Stimulated activated CD8-positive, alpha-beta memory T cell treated with anti-CD3 and anti-CD28 coated beads, Interleukin-12 subunit alpha, Interleukin-12 subunit beta, amount 100 ng/mL, for 24 hours (primary cell): Measurements from ENCODE around the gene PPIL1.

ENCODE experiments used
- DNase-seq: peaks from one replicate; pipeline ENCODE4 v3.0.0-alpha.2; 2020; ENCODE audit errors: extremely low read depth

PPIL1 gene

GRCh38 chr6:36836111-36837021 lies 38.2 kb downstream of the PPIL1 start:
- no peak for DNase-seq

GRCh38 chr6:36834576-36835341 lies 39.8 kb downstream of the PPIL1 start:
- no peak for DNase-seq

- DNase-seq: no peak
These were observed 41.3 kb downstream of the PPIL1 start for GRCh38 chr6:36833182-36833789.

- no peak for DNase-seq
These were observed 42.3 kb downstream of the PPIL1 start for GRCh38 chr6:36832313-36832712.

GRCh38 chr6:36830577-36830976 lies 44.0 kb downstream of the PPIL1 start:
- DNase-seq: no peak

- no peak for DNase-seq
These were observed 44.6 kb downstream of the PPIL1 start for GRCh38 chr6:36829919-36830544.

DNA sequence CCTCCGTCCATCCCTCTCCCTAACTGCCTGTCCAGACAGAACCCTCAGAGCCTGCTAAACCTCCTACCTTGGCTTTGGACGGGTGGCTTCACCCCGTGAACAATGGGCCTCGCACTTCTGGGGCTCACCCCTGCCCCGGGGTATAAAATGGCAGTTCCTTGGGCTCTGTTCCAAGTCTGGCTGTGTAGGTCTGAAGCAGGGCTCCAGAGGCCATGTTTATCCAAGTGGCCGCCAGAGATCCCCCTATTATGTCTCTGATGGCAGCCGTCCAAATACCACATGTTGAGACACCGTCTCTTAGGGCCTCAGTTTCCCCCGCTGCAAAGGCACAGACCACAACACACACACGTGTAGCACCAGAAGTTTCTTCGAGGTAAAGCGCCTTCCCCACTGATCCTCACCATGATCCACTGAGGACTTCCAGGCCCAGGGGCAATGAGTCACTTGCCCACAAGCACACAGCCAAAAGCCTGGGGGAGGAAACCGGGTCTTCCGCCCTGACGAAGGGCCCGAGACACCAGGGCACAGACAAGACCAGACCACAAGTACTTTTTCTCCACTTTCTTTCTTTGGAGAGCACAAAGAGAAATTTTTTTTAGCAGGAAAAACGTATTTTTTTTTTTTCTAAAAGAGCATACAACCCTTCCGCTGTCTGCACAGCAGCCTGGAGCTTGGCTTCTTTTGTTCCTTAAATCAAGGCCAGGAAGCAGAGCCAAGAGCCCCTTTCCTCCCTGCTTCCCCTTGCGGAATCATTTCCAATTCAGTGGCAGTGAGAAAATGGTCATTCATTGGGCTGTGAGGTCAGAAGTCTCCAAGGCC lies 47.1 kb downstream of the PPIL1 start:
- no peak for DNase-seq

DNA sequence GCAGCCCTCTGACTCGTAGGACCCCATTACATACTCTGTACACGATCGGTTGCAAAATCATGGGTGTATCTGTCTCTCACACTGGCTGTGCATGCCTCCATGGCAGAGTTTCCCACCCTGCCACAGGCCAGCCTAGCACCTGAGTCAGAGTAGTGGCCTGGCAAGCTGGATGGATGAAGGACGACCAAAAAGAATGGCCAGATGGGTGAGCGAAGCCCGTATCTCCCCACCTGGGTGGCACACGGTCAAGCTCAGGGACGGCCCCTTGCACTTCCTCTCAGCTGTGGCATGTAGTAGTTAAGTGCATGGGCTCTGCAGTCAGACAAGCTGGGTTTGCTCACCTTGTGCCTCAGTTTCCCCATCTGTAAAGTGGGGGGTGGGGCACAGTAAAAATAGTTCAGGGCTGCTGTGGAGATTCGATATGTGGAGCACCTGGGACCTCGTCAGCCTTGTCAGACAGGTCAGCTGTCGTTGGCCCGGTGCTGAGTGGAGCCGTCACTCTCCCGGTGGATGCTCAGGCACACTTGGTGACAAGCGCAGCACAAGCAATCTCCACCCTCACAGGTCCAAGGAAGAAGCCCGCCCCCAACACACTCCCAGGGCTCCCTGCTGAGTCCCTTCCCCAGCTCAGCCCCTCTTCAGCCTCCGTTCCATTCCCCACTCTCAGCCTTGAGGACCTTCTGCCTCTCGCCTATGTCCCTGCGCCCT lies 47.9 kb downstream of the PPIL1 start:
- no peak for DNase-seq

- DNase-seq: no peak
These were observed 48.6 kb downstream of the PPIL1 start for GRCh38 chr6:36825994-36826393.

GRCh38 chr6:36825452-36825851 lies 49.2 kb downstream of the PPIL1 start:
- DNase-seq: no peak

DNA sequence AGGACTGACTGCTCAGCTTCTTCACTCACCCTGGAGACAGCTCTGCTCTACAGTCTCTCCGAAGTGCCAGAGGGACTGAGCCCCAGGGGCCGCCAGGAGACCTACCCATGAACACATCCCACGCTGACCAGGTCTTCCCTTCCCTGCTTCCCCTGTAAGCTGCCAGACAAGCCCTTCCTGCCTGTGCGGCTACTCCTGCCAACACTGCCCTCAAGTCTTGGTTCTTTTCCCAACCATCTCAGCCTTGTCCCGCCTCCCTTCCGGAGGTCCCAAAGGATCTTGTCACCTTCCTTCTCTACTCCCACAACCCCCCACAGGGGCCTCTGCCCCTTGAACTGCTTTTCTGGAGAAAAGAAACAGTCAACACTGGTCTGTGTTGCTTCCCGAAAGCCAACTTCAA lies 50.4 kb downstream of the PPIL1 start:
- no peak for DNase-seq

- no peak for DNase-seq
These were observed 51.0 kb downstream of the PPIL1 start for GRCh38 chr6:36823421-36824096.

DNA sequence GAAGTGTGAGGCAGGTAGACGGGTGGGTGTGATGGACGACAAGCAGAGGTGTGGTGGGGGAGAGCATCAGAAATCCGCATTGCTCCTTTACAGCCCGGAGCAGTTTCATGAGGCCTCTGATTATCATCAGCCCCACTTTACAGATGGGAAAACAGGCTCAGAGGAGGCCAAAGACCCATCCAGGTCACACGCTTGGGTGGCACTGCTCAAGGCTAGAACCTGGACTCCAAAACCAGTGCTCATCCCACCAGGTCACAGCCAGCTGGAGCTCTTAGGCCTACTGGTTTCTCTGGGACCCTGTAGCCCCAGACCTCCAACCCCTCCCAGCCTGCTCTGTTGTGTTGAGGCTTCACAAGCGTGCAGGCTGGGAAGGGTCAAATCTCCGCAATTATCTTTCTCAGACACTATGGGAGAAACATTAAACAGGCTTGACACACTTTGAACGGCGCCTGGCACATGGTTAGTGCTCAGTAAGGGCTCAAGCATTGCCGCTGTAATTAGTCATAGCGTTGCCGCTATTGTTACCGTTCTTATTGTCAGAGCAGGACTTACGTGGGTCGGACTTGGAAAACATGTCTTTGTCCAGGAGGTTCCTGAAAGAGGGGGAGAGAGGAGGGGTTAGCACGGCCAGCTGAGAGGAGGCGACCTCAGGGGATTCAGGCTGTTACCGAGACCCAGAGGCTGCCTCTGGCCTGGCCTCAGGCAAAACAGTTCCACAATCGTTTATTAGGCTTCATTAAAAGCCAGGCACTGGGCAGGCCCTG lies 51.9 kb downstream of the PPIL1 start:
- DNase-seq: no peak

GRCh38 chr6:36821581-36822335 lies 52.8 kb downstream of the PPIL1 start:
- DNase-seq: no peak

DNA sequence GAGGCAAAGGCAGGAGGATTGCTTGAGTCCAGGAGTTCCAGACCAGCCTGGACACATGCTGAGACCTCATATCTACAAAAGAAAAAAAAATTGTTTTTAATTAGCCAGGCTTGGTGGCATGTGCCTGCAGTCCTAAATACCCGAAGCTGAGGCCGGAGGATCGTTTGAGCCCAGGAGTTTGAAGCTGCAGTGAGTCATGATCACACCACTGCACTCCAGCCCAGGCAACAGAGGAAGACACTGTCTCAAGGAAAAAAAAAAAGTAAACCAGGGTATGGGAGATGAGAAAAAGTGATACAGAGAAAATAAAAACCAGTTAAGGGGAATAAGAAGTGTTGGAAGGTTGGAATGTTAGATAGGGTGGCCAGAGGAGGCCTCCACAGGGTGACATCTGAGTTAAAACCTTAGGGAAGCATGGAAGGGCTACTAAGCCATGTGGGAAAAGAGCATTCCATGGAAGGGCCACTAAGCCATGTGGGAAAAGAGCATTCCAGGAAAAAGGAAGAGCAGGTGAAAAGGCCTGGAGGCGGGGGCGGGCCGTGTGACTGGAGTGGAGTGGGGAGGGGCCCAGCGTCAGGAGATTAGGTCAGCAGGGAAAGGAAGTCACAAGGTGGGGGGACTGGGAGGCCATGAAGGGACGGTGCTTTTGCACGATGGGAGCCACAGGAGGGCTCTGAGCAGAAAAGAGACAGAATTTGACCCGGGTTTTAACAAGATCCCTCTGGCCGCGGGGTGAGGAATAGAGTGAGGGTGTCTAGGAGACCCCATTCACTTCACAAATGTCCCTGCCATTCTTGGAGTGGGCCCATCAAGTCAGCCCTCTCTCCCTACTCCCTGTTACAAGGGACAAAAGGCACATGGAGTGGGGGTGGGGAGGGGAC lies 53.7 kb downstream of the PPIL1 start:
- DNase-seq: no peak

- DNase-seq: no peak
These were observed 55.8 kb downstream of the PPIL1 start for GRCh38 chr6:36818756-36819155.

GRCh38 chr6:36817847-36818246 lies 56.8 kb downstream of the PPIL1 start:
- DNase-seq: no peak
